Cardiac atrium fibroblast (primary cell): ENCODE measurements around the gene CRMP1. TPM values are rescaled to one million over a fixed set of nuclear protein-coding genes. Genes with fewer than 3 reads are reported as not detected.

Experiments
- total RNA-seq: library from RNA; depleted of rRNA; stranded (reverse); fragments of >200 nt; gene quantifications from 2 replicates; pipeline ENCODE4 v1.2.3, GENCODE V29; 2015

The CRMP1 gene
- total RNA-seq, result under 0.01 and 0.72 TPM in 2 replicates

GRCh38 chr4:5893004-5893580 is at the start of gene CRMP1:
TSS of gene CRMP1 (minus strand) at chr4:5893086. CDS start at chr4:5892969, 117 bp downstream.

Other genes with a start within 250 kb of the CRMP1 start
- gene EVC2, start 184.5 kb downstream of the CRMP1 start, total RNA-seq, result 5.2 and 7.9 TPM in 2 replicates
- 25.3 and 34.1 TPM in 2 replicates for gene EVC, start 181.9 kb downstream of the CRMP1 start, total RNA-seq
- not detected in 2 replicates for gene C4orf50, start 125.3 kb upstream of the CRMP1 start, total RNA-seq